NCI-H2196 (cell line): ENCODE measurements around the gene MRGPRX2.

Experiments
- DNase-seq: peaks from one replicate; lab custom pipeline; 2025; ENCODE audit not compliant: unreplicated experiment; lab: John Stamatoyannopoulos, UW

The MRGPRX2 gene

DNA sequence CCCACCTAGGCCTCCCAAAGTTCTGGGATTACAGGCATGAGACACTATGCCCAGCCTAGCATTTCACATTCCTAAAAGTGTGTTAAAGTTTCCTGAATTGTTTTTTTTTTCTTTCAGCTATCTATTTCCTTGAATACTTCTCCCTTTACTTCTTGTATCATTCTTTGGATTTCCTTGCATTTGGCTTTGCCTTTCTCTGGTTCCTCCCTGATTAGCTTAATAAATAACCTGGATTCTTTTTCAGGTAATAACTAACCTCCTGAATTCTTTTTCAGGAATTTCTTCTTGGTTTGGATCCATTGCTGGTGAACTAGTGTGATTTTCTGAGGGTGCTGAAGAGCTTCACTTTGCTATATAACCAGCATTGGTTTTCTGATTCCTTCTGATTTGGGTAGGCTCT lies 47.9 kb downstream of the MRGPRX2 start:
- no peak for DNase-seq
